Measurements from ENCODE around the gene HHAT. TPM values are rescaled to one million over a fixed set of nuclear protein-coding genes. Genes with fewer than 3 reads are reported as not detected.

The HHAT gene
- total and polyA plus RNA-seq, 12 donors, result 0.81 to 4.3 (median 2.6) TPM

DNA sequence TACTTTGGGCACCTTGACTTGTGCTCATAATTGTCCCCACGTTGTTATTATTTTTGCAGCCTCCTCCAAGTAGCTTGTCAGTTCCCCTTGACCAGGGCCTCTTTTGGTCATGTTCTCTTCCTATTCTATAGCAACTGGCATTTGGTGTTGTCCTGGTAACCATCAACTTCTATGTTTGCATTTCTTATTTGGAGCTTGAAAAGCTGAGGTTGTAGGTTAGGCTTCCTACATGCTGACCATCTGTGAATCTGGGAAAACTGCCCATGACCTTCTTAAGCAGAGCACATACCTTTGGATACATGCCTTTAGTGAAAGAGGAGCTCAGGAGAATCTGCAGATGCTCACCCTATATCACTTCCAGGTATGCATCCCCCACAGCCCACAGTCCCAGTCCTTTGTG is 160.8 kb downstream of the HHAT start:
- WGBS, 2 donors, result 38 to 85% methylated on average over 1 of the region's 1 CpG
- H3K9me3 ChIP-seq, result no peaks in the 10 kb centered on the region
- H3K4me3 ChIP-seq, result no peak overlapping the region
- no peaks in the 10 kb centered on the region for H3K4me1 ChIP-seq
- H3K27ac ChIP-seq, result no peak overlapping the region
- no peaks in the 10 kb centered on the region for H3K36me3 ChIP-seq
- ATAC-seq (no peak), DNase-seq (no peak)
- TF ChIP-seq, protein P1, sequence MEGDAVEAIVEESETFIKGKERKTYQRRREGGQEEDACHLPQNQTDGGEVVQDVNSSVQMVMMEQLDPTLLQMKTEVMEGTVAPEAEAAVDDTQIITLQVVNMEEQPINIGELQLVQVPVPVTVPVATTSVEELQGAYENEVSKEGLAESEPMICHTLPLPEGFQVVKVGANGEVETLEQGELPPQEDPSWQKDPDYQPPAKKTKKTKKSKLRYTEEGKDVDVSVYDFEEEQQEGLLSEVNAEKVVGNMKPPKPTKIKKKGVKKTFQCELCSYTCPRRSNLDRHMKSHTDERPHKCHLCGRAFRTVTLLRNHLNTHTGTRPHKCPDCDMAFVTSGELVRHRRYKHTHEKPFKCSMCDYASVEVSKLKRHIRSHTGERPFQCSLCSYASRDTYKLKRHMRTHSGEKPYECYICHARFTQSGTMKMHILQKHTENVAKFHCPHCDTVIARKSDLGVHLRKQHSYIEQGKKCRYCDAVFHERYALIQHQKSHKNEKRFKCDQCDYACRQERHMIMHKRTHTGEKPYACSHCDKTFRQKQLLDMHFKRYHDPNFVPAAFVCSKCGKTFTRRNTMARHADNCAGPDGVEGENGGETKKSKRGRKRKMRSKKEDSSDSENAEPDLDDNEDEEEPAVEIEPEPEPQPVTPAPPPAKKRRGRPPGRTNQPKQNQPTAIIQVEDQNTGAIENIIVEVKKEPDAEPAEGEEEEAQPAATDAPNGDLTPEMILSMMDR (IDR thresholded peaks at IDR 0.05), result no peak
- intact Hi-C loops (cut with DNase I), result no loop called here
- no peaks in the 10 kb centered on the region for H3K27me3 ChIP-seq

DNA sequence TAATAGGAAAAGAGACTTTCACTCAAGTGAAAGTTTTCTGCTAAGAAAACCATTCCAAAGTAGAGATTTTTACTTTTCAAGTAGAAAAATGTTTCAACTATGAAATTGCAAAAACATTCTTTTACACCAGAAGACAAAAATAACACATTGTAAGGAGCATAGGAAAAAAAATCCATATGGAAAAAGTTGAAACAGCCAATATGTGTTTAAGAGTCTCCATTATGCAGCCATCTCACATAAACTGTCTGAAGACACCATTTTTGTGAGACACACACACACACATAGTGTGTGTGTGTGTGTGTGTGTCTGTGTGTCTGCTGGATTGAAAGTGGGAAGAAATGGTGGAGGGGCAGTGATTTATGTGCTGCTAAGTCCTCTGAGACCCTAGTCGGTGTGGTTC is 162.1 kb downstream of the HHAT start:
- no peak for DNase-seq
- WGBS, 2 donors, result 82 to 88% methylated on average over 1 of the region's 1 CpG
- no peaks in the 10 kb centered on the region for H3K4me1 ChIP-seq
- H3K27me3 ChIP-seq, result no peaks in the 10 kb centered on the region
- H3K9me3 ChIP-seq, result no peaks in the 10 kb centered on the region
- no peak overlapping the region for H3K4me3 ChIP-seq
- no peaks in the 10 kb centered on the region for H3K36me3 ChIP-seq
- intact Hi-C loops (cut with DNase I), result no loop called here
- TF ChIP-seq, protein P1 (IDR thresholded peaks at IDR 0.05), result no peak
- no peak overlapping the region for H3K27ac ChIP-seq
- no peak for ATAC-seq

DNA sequence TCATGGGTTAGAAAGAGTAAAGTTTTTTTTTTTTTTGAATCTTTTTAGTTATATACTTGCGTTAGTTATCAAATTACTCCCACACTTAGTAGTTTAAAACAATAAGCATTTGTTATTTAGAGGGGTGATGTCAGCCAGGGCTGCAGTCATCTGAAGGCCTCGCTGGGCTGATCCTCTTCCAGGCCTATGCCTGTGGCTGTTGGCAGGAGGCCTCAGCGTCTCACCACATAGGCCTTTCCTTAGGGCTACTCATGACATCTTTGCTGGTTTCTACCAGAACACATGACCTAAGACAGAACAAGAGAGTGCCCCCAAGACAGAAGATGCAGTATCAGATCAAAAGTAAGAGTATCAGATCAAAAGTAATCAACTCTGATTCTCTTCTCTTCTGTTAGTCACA is 167.4 kb downstream of the HHAT start:
- H3K27me3 ChIP-seq, result no peaks in the 10 kb centered on the region
- no peak overlapping the region for H3K4me3 ChIP-seq
- H3K27ac ChIP-seq, result no peak overlapping the region
- ATAC-seq, result peak in 5 of 8 donors; percentile 33 to 81 (median 51)
- 58 to 64% methylated on average over 3 of the region's 3 CpGs for WGBS, 2 donors
- no peaks in the 10 kb centered on the region for H3K9me3 ChIP-seq
- intact Hi-C loops (cut with DNase I), result no loop called here
- TF ChIP-seq, protein P1 (IDR thresholded peaks at IDR 0.05), result no peak
- no peaks in the 10 kb centered on the region for H3K36me3 ChIP-seq
- DNase-seq, result peak; percentile 7 to 15
- H3K4me1 ChIP-seq, result no peaks in the 10 kb centered on the region

DNA sequence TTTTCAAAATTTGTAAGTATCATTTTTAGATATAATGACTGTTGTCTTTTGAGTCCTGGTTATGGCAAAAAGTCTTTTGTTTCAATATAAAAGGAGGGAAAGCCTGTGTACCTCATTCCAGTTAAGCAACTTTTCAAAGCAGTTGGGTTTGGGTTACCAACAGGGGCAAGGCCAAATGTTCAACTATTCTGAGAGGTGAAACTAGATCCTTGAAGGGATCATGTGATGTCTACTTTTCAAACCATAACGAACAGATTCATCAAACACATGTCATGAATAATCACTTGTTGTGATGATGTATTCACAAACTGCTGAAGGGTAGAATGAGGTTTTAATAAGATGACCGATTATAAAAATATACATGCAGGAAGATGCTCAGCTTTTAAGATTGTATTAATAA is 171.3 kb downstream of the HHAT start:
- H3K4me3 ChIP-seq, result no peak overlapping the region
- TF ChIP-seq, protein P1 (IDR thresholded peaks at IDR 0.05), result no peak
- H3K27ac ChIP-seq, result no peak overlapping the region
- ATAC-seq (no peak), DNase-seq (no peak)
- intact Hi-C loops (cut with DNase I), result no loop called here
- H3K9me3 ChIP-seq, result no peaks in the 10 kb centered on the region
- H3K4me1 ChIP-seq, result no peaks in the 10 kb centered on the region
- WGBS, 2 donors, result 84 to 91% methylated on average over 2 of the region's 2 CpGs
- no peaks in the 10 kb centered on the region for H3K36me3 ChIP-seq
- H3K27me3 ChIP-seq, result no peaks in the 10 kb centered on the region

Data from heart right ventricle (tissue), 16 donors.